Stomach smooth muscle (tissue), 2 donors: ENCODE measurements around the gene CCDC146.
"Not testable (repeated sequence)": the region's sequence is repeated elsewhere in the genome, so short reads cannot be mapped to it uniquely, and the experiment has no call there.

Source experiments
- H3K27ac ChIP-seq: one replicate; pipeline ENCODE4 v1.7.0; 2013; ENCODE audit warnings: mild to moderate bottlenecking, low read length, inconsistent platforms
- H3K27me3 ChIP-seq, 2 donors: one replicate each; pipeline ENCODE4 v1.7.0; 2013; ENCODE audit warnings: low read length in 2 of 2; ENCODE audit not compliant: insufficient read depth in 2 of 2, control insufficient read depth in 1 of 2
- H3K36me3 ChIP-seq, 2 donors: one replicate each; pipeline ENCODE4 v1.7.0; 2013; ENCODE audit warnings: low read length in 2 of 2; ENCODE audit not compliant: control insufficient read depth in 2 of 2, insufficient read depth in 2 of 2
- H3K4me1 ChIP-seq: one replicate; pipeline ENCODE4 v1.7.0; 2013; ENCODE audit warnings: low read length; ENCODE audit not compliant: control insufficient read depth, insufficient read depth
- H3K4me3 ChIP-seq, 2 donors: one replicate each; pipeline ENCODE4 v1.7.0; 2013; ENCODE audit warnings: low read length in 2 of 2
- H3K9ac ChIP-seq, 2 donors: one replicate each; pipeline ENCODE4 v1.7.0; 2013; ENCODE audit warnings: low read length in 2 of 2, mild to moderate bottlenecking in 1 of 2
- H3K9me3 ChIP-seq, 2 donors: one replicate each; pipeline ENCODE4 v1.7.0; 2013; ENCODE audit warnings: low read length in 2 of 2; ENCODE audit not compliant: control insufficient read depth in 2 of 2
- donor health status: healthy.
- donor health status: Pancreatic carcinoma.

The CCDC146 gene

DNA sequence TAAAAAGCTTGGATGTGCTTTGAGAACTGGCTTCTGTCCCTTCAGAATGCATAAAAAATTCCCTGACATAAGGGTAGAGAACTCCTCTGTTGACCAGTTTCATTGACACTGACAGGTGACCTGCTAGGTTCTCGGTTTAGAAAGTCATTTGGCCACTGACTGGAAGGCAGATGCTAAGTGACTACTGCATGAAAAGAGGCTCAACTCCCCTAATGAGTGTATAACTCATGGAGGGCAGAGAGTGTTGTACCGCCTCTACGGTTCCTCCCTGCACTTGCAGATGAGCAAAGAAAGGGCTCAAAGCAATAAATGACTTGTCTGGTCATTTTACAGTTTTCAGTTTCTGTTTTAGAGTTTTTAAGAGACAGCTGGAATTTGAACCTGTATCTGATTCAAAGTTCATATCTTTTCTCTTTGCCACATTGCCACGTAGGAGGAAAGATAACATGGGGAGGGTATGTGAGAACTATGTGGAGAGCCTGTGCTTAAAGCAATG is 80.1 kb downstream of the CCDC146 start:
- Histone ChIP-seq H3K36me3 (no peaks in the 10 kb centered on the region), H3K27me3 (no peaks in the 10 kb centered on the region), H3K9ac (no peak overlapping the region)

DNA sequence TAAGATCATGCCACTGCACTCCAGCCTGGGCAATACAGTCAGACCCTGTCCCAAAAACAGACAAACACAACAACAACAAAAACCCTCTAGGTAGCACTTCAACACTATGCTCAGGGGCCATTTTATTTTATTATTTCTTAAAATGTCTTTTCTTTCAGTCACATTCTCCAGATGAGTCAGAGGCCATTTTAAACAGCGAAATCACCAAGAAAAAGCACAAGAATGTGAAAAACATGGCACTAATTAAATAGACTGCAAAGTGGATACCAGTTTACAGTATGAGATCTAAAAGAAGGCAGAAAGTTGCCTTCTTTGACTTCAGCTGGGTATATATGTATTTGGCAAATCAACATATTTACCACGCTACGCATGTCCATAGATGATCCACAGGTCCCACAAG is 83.3 kb downstream of the CCDC146 start:
- no peaks in the 10 kb centered on the region for H3K27me3 ChIP-seq
- peaks cover 4% of the 10 kb centered on the region for H3K4me1 ChIP-seq
- no peak overlapping the region for H3K4me3 ChIP-seq
- no peak overlapping the region for H3K27ac ChIP-seq
- peaks cover 0 to 6% of the 10 kb centered on the region in 2 donors for H3K9me3 ChIP-seq
- no peaks in the 10 kb centered on the region for H3K36me3 ChIP-seq
- H3K9ac ChIP-seq: no peak overlapping the region

More for the DNA sequence above, 80.1 kb downstream of the CCDC146 start:
- H3K9me3 ChIP-seq: no peaks in the 10 kb centered on the region
- no peak overlapping the region for H3K27ac ChIP-seq
- H3K4me3 ChIP-seq: no peak overlapping the region
- H3K4me1 ChIP-seq: peaks cover 4% of the 10 kb centered on the region

DNA sequence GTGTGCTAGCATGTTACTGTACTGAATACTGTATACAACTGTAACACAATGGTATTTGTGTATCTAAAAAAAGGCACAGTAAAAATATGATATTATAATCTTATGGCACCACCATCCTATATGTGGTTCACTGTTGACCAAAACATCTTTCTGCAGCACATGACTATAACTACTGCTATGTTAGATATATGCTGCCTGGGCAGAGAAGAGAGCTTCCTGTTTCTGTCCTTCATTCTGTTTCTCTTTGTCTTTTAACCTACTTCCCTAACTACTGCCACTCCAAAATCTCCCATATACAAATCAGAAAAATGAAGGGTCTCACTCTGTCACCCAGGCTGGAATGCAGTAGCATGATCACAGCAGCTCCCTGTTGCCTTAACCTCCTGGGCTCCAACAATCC is 86.0 kb downstream of the CCDC146 start:
- Histone ChIP-seq H3K27me3 (no peaks in the 10 kb centered on the region), H3K4me3 (no peak overlapping the region), H3K9me3 (peaks cover 0 to 7% of the 10 kb centered on the region in 2 donors), H3K27ac (no peak overlapping the region), H3K4me1 (no peaks in the 10 kb centered on the region), H3K36me3 (no peaks in the 10 kb centered on the region), H3K9ac (no peak overlapping the region)

DNA sequence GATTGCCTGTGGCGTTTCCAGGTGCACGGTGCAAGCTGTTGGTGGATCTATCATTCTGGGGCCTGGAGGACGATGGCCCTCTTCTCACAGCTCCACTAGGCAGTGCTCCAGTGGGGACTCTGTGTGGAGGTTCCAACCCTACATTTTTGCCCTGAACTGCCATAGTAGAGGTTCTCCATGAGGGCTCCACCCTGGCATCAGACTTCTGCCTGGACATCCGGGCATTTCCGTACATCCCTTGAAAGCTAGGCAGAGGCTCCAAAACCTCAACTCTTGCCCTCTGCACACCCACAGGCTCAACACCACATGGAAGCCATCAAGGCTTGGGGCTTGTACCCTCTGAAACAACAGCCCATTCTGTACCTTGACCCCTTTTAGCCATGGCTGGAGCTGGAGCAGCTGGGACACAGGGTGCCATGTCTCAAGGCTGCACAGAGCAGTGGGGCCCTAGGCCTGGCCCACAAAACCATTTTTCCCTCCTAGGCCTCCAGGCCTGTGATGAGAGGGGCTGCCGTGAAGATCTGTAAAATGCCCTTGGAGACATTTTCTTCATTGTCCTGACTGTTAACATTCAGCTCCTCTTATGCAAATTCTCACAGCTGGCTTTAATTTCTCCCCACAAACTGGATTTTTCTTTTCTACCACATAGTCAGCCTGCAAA is 87.2 kb downstream of the CCDC146 start:
- Histone ChIP-seq H3K9ac (no peak overlapping the region), H3K4me1 (no peaks in the 10 kb centered on the region), H3K27ac (no peak overlapping the region), H3K4me3 (no peak overlapping the region), H3K36me3 (no peaks in the 10 kb centered on the region), H3K9me3 (peaks cover 0 to 10% of the 10 kb centered on the region in 2 donors), H3K27me3 (no peaks in the 10 kb centered on the region)

DNA sequence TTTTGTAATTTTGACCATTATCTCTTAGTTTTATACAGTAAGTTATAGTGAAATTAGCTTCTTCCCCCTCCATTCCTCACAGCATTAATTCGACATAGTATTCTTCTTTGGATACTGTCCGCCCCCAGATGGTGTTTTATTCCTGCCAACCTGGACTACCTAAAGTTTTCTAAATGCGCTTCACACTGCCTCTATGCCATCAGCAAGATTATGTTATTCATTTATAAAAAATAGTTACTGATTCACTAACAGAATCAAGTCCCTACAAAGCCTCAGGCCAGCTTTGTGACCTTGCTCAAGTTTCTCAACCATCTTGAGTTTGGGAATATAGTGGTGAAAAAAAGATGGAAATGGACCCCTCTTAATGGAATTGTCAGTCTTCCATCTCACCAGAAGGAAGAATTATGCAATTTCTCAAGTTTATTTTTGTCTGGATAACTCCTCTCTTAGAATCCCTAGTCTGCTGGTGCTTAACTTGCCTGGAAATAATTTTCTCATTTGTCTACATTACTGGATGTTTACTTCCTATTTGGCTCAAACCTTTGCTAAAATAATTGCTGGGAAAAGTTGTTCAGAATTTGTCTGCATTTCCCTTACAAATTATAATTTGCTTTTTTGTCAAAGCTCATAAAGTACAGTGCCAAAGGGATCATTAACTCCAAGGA is 93.9 kb downstream of the CCDC146 start:
- Histone ChIP-seq H3K4me3 (no peak overlapping the region), H3K9me3 (peaks cover 0 to 4% of the 10 kb centered on the region in 2 donors), H3K4me1 (no peaks in the 10 kb centered on the region), H3K36me3 (no peaks in the 10 kb centered on the region), H3K27ac (no peak overlapping the region), H3K27me3 (no peaks in the 10 kb centered on the region), H3K9ac (no peak overlapping the region)

DNA sequence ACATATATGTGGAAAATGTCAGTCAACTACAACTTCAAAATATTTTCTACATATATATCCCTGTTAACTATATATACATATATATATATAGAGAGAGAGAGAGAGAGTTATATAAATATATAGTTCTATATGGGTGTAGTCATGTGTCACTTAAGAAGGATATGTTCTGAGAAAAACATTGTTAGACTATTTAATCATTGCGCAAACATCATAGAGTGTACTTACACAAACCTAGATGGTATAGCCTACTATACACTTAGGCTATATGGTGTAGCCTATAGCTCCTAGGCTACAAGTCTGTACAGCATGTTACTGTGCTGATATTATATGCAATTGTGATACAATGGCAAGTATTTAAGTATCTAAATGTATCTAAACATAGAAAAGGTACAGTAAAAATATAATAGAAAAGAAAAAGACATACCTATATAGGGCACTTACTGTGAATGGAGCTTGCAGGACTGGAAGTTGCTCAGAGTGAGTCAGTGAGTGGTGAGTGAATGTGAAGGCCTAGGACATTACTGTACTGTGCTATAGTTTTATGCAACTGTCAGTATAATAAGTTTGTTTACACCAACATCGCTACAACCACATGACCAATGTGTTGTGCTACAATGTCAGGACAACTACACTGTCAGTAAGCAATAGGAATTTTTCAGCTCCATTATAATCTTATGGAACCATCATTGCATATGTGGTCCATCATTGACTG is 95.2 kb downstream of the CCDC146 start:
- no peaks in the 10 kb centered on the region for H3K36me3 ChIP-seq
- H3K4me1 ChIP-seq: no peaks in the 10 kb centered on the region
- H3K27me3 ChIP-seq: no peaks in the 10 kb centered on the region
- no peak overlapping the region for H3K4me3 ChIP-seq
- H3K9ac ChIP-seq: no peak overlapping the region
- H3K27ac ChIP-seq: no peak overlapping the region
- peaks cover 0 to 4% of the 10 kb centered on the region in 2 donors for H3K9me3 ChIP-seq

DNA sequence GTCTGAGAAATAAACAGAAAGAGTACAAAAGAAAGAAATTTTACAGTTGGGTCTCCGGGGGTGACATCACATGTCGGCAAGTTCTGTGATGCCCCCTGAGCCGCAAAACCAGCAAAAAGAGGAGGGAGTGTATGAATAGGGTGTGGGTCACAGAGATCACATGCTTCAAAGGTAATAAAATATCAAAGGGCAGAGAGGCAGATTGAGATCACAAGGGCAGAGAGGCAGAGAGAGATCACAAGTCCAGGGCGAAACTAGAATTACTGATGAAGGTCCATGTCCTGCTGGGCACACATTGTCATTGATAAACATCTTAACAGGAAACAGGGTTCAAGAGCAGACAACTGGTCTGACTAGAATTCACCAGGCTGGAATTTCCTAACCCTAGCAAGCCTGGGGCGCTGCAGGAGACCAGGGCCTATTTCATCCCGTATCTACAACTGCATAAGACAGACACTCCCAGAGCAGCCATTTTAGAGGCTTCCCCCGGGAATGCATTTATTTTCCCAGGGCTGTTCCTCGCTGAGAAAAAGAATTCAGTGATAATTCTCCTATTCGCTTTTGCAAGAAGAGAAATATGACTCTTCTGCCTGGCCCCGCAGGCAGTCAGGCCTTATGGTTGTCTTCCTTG is 97.4 kb downstream of the CCDC146 start:
- not testable (repeated sequence) for H3K9ac ChIP-seq, H3K27me3 ChIP-seq, H3K9me3 ChIP-seq, H3K36me3 ChIP-seq, H3K27ac ChIP-seq, H3K4me3 ChIP-seq, H3K4me1 ChIP-seq

DNA sequence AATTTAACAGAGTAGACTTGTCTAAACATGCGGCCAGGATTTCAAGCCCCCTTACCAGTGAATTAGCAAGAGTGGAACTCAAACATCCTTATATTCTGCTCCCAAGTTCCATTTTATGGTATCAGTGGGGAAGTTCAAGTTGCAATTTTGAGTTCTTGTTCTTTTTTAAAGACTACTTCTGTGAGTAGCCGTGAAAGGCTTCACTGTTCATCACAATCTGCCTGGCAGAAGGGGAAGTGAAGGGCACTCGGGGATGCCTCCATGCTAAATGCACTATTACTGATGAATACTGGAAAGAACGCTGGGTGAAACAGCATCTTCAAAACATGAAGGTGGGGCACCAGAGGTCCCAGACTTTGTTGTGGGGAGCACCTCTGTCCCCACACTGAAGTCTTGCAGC is 99.7 kb downstream of the CCDC146 start:
- Histone ChIP-seq H3K4me3 (no peak overlapping the region), H3K27ac (peak overlapping the region; percentile 24), H3K4me1 (no peaks in the 10 kb centered on the region), H3K9me3 (no peaks in the 10 kb centered on the region), H3K36me3 (no peaks in the 10 kb centered on the region), H3K27me3 (no peaks in the 10 kb centered on the region), H3K9ac (no peak overlapping the region)

DNA sequence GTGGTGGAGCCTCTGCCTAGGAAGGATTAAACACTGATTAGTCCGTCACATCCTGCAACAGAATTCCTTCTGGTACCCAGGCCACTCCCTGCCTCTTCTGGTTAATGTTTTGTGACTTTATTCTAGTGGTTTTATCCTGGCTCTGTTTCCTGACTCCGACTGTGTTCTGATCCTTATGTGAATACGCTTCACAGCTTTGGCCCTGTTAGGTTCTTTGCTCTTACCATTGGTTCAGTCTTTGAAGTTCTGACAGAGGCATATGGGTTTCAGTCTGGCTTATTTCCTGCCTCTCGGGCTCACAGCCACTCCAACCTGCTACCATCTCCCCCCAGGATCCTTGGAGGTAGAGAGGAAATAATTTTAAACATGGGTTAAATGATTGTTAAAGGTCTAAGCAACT is 100.4 kb downstream of the CCDC146 start:
- H3K9me3 ChIP-seq: no peaks in the 10 kb centered on the region
- H3K27ac ChIP-seq: no peak overlapping the region
- H3K4me1 ChIP-seq: no peaks in the 10 kb centered on the region
- H3K27me3 ChIP-seq: no peaks in the 10 kb centered on the region
- H3K4me3 ChIP-seq: no peak overlapping the region
- no peak overlapping the region for H3K9ac ChIP-seq
- H3K36me3 ChIP-seq: no peaks in the 10 kb centered on the region

DNA sequence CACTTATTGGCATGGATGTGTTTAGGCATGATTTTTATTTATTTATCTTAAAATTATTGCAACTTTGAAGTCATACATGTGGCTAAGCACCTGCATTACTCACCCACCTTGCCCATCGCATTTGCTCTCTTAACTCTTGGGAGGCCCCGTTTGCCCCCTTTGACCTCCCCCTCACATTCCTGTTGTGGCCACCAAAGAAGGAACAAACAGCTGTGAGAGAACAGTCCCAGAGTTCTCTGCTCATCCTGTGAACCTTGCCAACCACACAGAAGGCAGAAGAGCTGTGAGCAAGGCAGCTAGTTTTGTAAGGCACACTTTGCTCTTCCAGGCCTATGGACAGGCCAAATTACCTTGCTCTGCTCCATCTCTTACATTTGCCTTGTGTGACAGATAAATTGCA is 100.8 kb downstream of the CCDC146 start:
- Histone ChIP-seq H3K36me3 (no peaks in the 10 kb centered on the region), H3K27ac (no peak overlapping the region), H3K4me1 (no peaks in the 10 kb centered on the region), H3K9ac (no peak overlapping the region), H3K9me3 (no peaks in the 10 kb centered on the region), H3K27me3 (no peaks in the 10 kb centered on the region), H3K4me3 (no peak overlapping the region)
